HG03103 (cell line): ENCODE data around the gene GLI3.

Experiments
- ATAC-seq: cut with Tn5 transposase; IDR thresholded peaks from one replicate; pipeline ENCODE4 v1.9.1; 2021; ENCODE audit warnings: low read depth; ENCODE audit not compliant: unreplicated experiment

Gene GLI3

GRCh38 chr7:42090806-42091205 is 146.2 kb downstream of the GLI3 start:
- no peak for ATAC-seq

- no peak for ATAC-seq
Measured at GRCh38 chr7:42090056-42090455, 147.0 kb downstream of the GLI3 start.

GRCh38 chr7:42087616-42088015 is 149.4 kb downstream of the GLI3 start:
- ATAC-seq, result no peak

GRCh38 chr7:42085531-42085930 is 151.5 kb downstream of the GLI3 start:
- no peak for ATAC-seq

- ATAC-seq, result no peak
Measured at GRCh38 chr7:42084263-42084662, 152.7 kb downstream of the GLI3 start.

GRCh38 chr7:42083284-42083683 is 153.7 kb downstream of the GLI3 start:
- no peak for ATAC-seq

GRCh38 chr7:42082144-42082543 is 154.9 kb downstream of the GLI3 start:
- no peak for ATAC-seq

- no peak for ATAC-seq
Measured at GRCh38 chr7:42081671-42082070, 155.3 kb downstream of the GLI3 start.

- ATAC-seq, result no peak
Measured at GRCh38 chr7:42080841-42081586, 156.0 kb downstream of the GLI3 start.

- no peak for ATAC-seq
Measured at GRCh38 chr7:42077271-42078135, 159.5 kb downstream of the GLI3 start.

GRCh38 chr7:42076870-42077269 is 160.1 kb downstream of the GLI3 start:
- no peak for ATAC-seq

- no peak for ATAC-seq
Measured at GRCh38 chr7:42075418-42075817, 161.6 kb downstream of the GLI3 start.

- no peak for ATAC-seq
Measured at GRCh38 chr7:42074076-42074475, 162.9 kb downstream of the GLI3 start.

- ATAC-seq, result no peak
Measured at GRCh38 chr7:42071372-42072261, 165.4 kb downstream of the GLI3 start.

- ATAC-seq, result no peak
Measured at GRCh38 chr7:42070068-42070467, 166.9 kb downstream of the GLI3 start.

- ATAC-seq, result no peak
Measured at GRCh38 chr7:42069590-42069989, 167.4 kb downstream of the GLI3 start.

- no peak for ATAC-seq
Measured at GRCh38 chr7:42068554-42069280, 168.3 kb downstream of the GLI3 start.

- no peak for ATAC-seq
Measured at GRCh38 chr7:42065942-42066341, 171.1 kb downstream of the GLI3 start.

- ATAC-seq, result no peak
Measured at GRCh38 chr7:42065015-42065414, 172.0 kb downstream of the GLI3 start.

GRCh38 chr7:42064534-42064933 is 172.5 kb downstream of the GLI3 start:
- no peak for ATAC-seq
